Activated T-helper 1 cell treated with anti-CD3 and anti-CD28 coated beads, Interleukin-12 subunit alpha, Interleukin-12 subunit beta, Interleukin-2, Interleukin-4 antibody, amounts not matched to agents 30 ng/mL and 10 ng/mL and 1 ng/mL, durations not matched to agents 14 hours and 24 hours and 36 hours (primary cell): ENCODE measurements around the gene HPS5. TPM values are rescaled to one million over a fixed set of nuclear protein-coding genes. Genes with fewer than 3 reads are reported as not detected.
A peak's percentile ranks its signal among the peaks of the same experiment; 100 is the strongest.

Experiments
- DNase-seq: peaks from one replicate; pipeline ENCODE4 v3.0.0; 2021; ENCODE audit warnings: low spot score
- H3K27ac Mint-ChIP-seq: one replicate; pipeline ENCODE4 v1.8.0; 2021; ENCODE audit warnings: mild to moderate bottlenecking, mixed read lengths
- H3K27me3 Mint-ChIP-seq: one replicate; pipeline ENCODE4 v1.8.0; 2022; ENCODE audit warnings: mild to moderate bottlenecking, moderate library complexity, mixed read lengths; ENCODE audit not compliant: insufficient read depth
- H3K36me3 Mint-ChIP-seq: one replicate; pipeline ENCODE4 v1.8.0; 2021; ENCODE audit warnings: low read depth, mixed read lengths
- H3K4me1 Mint-ChIP-seq: one replicate; pipeline ENCODE4 v1.8.0; 2021; ENCODE audit warnings: low read depth, mixed read lengths
- H3K4me3 Mint-ChIP-seq: one replicate; pipeline ENCODE4 v1.8.0; 2021; ENCODE audit warnings: mild to moderate bottlenecking, moderate library complexity, mixed read lengths
- H3K9me3 Mint-ChIP-seq: one replicate; pipeline ENCODE4 v1.8.0; 2021; ENCODE audit warnings: mixed read lengths
- intact Hi-C: fragments of 100-400 bp; cut with micrococcal nuclease; formaldehyde crosslinking; loops from one replicate; pipeline ENCODE4 v1.15.1; 2024
- total RNA-seq: library from RNA; stranded (reverse); gene quantifications from 2 replicates; pipeline ENCODE4 v1.2.3, GENCODE V29; 2022

HPS5 gene
- total RNA-seq, 1 donor from 2014 or later = 19.9 TPM

- Mint-ChIP-seq H3K36me3 (no peaks in the 10 kb centered on the region), H3K27ac (peak overlapping the region; percentile 32), H3K9me3 (no peaks in the 10 kb centered on the region), H3K4me3 (no peak overlapping the region), H3K27me3 (peaks cover 42% of the 10 kb centered on the region), H3K4me1 (no peaks in the 10 kb centered on the region)
- DNase-seq = no peak
- intact Hi-C loops = no loop called here
Observed at GRCh38 chr11:18235394-18236334, 86.3 kb downstream of the HPS5 start.

- no peak for DNase-seq
- H3K4me1 Mint-ChIP-seq = no peaks in the 10 kb centered on the region
- no peak overlapping the region for H3K4me3 Mint-ChIP-seq
- H3K36me3 Mint-ChIP-seq = no peaks in the 10 kb centered on the region
- H3K27ac Mint-ChIP-seq = no peak overlapping the region
- H3K9me3 Mint-ChIP-seq = no peaks in the 10 kb centered on the region
- intact Hi-C loops = no loop called here
- peaks cover 30% of the 10 kb centered on the region for H3K27me3 Mint-ChIP-seq
Observed at GRCh38 chr11:18233912-18234311, 88.0 kb downstream of the HPS5 start.

- Mint-ChIP-seq H3K4me1 (no peaks in the 10 kb centered on the region), H3K27ac (no peak overlapping the region), H3K4me3 (no peak overlapping the region), H3K9me3 (no peaks in the 10 kb centered on the region), H3K27me3 (peaks cover 17% of the 10 kb centered on the region), H3K36me3 (no peaks in the 10 kb centered on the region)
- DNase-seq = no peak
- intact Hi-C loops = no loop called here
Observed at GRCh38 chr11:18230859-18231258, 91.1 kb downstream of the HPS5 start.

DNA sequence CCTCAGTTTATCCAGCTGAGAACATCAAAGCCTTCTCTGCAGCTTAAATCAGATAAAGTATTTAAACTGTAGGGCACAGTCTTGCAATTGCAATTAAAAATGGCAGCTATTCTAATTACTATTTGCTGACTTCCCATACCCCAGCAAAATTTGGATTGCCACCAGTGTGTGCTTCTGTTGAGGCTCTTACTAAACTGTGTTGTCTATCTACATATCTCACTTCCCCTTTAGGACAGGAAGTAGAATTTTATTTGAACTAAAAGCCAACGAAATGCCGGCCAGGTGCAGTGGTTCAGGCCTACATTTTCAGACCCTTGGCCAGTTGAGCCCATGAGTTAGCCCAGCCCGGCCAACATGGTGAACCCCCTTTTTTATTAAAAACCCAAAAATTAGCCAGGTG, 92.4 kb downstream of the HPS5 start:
- Mint-ChIP-seq H3K9me3 (no peaks in the 10 kb centered on the region), H3K36me3 (no peaks in the 10 kb centered on the region), H3K4me3 (no peak overlapping the region), H3K27me3 (peaks cover 11% of the 10 kb centered on the region), H3K4me1 (no peaks in the 10 kb centered on the region), H3K27ac (no peak overlapping the region)
- intact Hi-C loops = no loop called here
- no peak for DNase-seq

Other genes starting within 250 kb of the HPS5 start
- 42.5 and 42.9 TPM in 2 replicates for gene SAAL1, start 216.1 kb downstream of the HPS5 start, total RNA-seq
- not detected in 2 replicates for gene MRGPRX3, start 189.6 kb downstream of the HPS5 start, total RNA-seq
- gene MRGPRX4, start 149.3 kb downstream of the HPS5 start, total RNA-seq = not detected in 2 replicates
- not detected in 2 replicates for gene SAA4, start 85.3 kb downstream of the HPS5 start, total RNA-seq
- gene SAA2, start 73.5 kb downstream of the HPS5 start, total RNA-seq = not detected in 2 replicates
- not detected in 2 replicates for gene SAA1, start 55.9 kb downstream of the HPS5 start, total RNA-seq
- 52.2 and 56.9 TPM in 2 replicates for gene GTF2H1, start 427 bp upstream of the HPS5 start, total RNA-seq
- 1,448 and 1,455 TPM in 2 replicates for gene LDHA, start 72.4 kb upstream of the HPS5 start, total RNA-seq
- gene LDHC, start 90.2 kb upstream of the HPS5 start, total RNA-seq = not detected in 2 replicates
- gene LDHAL6A, start 133.7 kb upstream of the HPS5 start, total RNA-seq = not detected in 2 replicates
- gene TSG101, start 204.8 kb upstream of the HPS5 start, total RNA-seq = 41.8 and 49.7 TPM in 2 replicates